SHP77 (cell line): Measurements from ENCODE around the gene GPR137B.

Experiments used
- DNase-seq, 2 experiments: peaks; one replicate each; lab custom pipeline; 2025; lab: John Stamatoyannopoulos, UW

GPR137B gene

DNA sequence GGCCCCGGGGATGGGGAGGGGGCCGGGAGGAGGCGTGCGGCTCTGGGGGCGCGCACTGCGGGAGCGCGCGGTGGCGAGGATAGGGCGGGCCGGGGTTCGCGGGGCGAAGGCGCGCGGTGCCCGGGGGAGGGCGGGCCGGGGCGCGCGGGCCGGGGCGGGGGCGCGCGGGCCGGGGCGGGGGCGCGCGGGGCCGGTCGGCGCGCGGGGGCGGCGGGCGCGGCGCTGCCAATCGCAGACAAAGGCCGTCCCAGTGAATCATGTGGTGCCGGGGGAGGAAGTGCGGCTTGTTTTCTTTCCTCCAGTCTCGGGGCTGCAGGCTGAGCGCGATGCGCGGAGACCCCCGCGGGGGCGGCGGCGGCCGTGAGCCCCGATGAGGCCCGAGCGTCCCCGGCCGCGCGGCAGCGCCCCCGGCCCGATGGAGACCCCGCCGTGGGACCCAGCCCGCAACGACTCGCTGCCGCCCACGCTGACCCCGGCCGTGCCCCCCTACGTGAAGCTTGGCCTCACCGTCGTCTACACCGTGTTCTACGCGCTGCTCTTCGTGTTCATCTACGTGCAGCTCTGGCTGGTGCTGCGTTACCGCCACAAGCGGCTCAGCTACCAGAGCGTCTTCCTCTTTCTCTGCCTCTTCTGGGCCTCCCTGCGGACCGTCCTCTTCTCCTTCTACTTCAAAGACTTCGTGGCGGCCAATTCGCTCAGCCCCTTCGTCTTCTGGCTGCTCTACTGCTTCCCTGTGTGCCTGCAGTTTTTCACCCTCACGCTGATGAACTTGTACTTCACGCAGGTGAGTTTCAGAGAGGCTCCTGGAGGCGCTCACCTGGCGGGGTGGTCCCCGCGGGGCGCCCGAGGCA is at the start of gene GPR137B:
TSS of gene GPR137B (plus strand) at position 287 of the 851 bp plus-strand sequence. CDS start at position 371, 84 bp downstream.
- DNase-seq: peak in 1 of 2 experiments; percentile 15

- no peak for DNase-seq
These were observed 49.4 kb upstream of the GPR137B start for GRCh38 chr1:236092899-236093298.

DNA sequence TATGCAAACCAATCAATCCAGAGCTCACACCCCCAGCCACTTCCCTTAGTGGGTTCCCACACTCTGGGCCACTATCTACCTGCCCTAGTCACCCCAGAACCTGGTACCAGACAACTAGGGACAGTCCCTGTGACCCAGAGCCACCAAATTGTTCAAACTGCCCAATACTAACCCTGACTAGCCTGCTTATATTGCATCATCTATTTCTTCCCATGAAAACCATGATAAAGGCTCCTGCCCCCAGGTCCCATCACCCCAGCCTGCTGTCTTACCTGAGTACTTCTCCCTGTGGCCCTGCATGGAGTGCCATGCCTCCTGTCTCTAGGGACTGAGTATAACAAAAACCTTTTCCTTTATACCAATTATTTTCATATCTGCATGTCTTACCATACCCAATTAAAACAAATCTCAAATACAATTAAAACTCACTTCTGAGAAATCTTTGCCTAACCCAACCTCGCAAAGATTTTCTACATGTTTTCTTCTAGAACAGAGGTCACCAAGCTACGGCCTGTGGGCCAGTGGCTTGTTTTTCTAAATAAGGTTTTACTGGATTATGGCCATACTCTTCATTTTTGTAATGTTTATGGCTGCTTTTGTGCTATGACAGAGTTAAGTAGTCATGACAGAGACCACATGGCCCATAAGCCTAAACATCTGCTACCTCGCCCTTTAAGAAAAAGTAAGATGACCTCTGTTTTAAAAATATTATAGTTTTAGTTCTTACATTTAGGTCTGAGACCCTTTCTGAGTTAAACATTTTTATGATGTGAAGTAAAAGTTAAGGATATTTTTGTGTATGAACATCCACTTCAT is 46.4 kb upstream of the GPR137B start:
- DNase-seq: no peak

DNA sequence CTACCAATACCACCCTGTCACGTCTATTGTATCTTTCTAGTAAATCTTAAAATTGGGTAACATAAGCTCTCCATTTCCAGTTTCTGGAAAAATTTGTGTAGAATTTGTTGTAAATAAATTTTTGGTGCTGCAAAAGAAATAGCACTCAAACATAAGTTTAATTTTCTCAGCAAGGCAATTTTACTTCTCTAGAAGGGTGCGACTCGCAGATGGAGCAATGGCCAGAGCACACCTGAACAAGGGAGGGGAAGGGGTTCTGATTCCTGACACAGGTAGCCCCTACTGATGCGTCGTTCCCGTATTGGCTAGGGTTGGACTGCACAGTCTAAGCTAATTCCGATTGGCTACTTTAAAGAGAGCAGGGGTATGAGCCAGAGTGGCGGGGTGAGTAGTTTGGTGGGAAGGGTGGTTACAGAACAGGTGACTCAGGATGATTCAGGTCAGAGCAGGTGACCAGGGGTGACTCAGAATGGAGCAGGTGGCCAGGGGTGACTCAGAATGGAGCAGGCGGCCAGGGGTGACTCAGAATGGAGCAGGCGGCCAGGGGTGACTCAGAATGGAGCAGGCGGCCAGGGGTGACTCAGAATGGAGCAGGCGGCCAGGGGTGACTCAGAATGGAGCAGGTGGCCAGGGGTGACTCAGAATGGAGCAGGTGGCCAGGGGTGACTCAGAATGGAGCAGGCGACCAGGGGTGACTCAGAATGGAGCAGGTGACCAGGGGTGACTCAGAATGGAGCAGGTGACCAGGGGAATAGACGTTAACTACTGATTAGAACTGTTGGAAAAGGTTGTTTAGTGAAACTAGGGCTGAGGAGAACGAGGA is 45.5 kb upstream of the GPR137B start:
- peak; percentile 14 to 59 for DNase-seq

DNA sequence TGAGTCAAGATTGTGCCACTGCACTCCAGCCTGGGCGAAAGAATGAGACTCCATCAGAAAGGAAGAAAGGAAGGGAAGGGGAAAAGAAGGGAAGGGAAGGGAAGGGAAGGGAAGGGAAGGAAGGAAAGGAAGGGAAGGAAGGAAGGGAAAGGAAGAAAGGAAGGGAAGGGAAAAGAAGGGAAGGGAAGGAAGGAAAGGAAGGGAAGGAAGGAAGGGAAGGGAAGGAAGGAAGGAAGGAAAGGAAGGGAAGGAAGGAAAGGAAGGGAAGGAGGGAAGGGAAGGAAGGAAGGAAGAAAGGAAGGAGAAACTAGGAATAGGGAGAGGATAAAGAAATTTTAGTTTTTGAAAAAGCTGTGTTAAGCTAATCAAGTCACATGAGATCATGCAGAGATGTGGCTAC is 44.1 kb upstream of the GPR137B start:
- no peak for DNase-seq

- DNase-seq: no peak
These were observed 42.9 kb upstream of the GPR137B start for GRCh38 chr1:236099355-236099974.

DNA sequence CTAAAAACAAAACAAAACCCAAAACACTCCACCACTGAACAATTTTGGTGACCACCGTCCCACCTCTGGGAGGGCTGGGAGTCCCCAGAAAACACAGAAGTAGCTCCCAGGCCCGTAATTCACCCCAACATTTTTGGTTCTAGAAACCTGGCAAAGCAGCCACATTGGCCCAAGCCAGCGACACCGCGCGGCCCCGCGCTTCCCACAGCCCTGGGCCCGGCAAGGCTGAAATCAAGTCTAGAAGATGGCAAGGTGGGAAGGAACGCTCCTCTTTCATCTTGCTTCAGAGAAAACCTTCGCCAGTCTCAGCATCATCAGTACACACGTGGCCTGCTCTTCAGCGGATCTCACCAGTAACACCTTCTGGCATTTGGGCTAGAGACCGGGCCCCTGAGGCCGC is 41.5 kb upstream of the GPR137B start:
- no peak for DNase-seq

DNA sequence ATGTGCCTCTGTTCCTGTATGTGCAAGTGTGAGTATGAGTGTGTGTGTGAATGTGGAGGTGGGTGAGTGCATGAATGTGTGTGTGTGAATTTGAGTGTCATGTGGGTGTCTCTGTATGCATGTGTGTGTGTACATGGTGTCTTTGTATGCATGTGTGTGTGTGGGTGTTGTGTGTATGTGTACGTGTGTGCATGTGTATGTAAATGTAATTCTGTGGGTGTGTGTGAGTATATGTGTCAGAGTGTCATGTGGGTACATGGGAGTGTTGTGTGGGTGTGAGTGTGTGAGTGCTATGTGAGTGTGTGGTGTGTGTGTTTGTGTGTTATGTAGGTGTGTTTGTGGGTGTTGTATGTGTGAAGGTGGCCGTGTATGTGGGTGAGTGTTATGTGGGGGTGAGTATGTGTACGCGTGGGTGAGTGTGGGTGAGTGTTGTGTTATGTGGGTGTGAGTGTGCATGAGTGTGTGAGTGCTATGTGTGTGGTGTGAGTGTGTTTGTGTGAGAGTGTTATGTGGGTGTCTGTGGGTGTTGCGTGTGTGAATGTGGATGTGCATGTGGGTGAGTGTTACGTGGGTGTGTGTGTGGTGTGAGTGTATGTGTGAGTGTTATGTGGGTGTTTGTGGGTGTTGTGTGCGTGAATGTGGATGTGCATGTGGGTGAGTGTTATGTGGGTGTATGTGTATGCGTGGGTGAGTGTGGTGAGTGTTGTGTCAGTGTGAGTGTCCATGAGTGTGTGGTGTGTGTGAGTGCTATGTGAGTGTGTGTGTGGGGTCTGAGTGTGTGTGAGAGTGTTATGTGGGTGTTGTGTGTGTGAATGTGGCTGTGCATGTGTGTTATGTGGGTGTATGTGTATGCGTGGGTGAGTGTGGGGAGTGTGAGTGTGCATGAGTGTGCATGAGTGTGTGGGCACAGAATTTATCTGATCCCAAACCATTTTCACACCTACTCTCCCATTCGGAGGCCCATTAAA is 40.8 kb upstream of the GPR137B start:
- no peak for DNase-seq

GRCh38 chr1:236102611-236103010 is 39.7 kb upstream of the GPR137B start:
- DNase-seq: no peak

- DNase-seq: peak; percentile 7 to 27
These were observed 39.3 kb upstream of the GPR137B start for GRCh38 chr1:236103059-236103458.

DNA sequence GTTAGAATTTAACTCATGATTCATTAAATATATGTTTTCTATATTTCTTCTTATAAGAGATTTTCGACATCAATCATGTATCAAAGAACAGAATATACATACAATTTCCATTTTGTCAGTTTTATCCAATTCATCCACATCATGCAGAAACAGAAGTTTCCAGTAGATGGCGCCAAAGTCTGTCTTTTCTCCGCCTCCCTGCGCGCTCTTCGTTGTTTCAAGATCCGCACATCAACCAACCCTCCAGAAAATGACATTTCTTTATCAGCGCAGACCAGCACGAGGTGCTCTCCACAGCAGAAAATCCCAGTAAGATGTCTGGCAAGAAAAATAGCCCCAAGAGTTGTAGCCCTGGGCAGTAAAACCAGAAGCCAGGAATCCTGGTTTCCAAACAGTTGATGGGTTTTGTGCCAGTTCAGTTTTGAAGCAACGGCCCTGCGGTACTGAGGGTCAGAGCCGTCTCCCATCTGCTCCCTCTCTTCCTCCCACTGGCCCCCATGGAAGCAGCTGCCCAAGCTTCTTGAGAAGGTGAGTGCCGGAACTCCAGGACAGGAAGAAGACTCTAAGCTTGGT is 38.6 kb upstream of the GPR137B start:
- DNase-seq: peak; percentile 48 to 56

DNA sequence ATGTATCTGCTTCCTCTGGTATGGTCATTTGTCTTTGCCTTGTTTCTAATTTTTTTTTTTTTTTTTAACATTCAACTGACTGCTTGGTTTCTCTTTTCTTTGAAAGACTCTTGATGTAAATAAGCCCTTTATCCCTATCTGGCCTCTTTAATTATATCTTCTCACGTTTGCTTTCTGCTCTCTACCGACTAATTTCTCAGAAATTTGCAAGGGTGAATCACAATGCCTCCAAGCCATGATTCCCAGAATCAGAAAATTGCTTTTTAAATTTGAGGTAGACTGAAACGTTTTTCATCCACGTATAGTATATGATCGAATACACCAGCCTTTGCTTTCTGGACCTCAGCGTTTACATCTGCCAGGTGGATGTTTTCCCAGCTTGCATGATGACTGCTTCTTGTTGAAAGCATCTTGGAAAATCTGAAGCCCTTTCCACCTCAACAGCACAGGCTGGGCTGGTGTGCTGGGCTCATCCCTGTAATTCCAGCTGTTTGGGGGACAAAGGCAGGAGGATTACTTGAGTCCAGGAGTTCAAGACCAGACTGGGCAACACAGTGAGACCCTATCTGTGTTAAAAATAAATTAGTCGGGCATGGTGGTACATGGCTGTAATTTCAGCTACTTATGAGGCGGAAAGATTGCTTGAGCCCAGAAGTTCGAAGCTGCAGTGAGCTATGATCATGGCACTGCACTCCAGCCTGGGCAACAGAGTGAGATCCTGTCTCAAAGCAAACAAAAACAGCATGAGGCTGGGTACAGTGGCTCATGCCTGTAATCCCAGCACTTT is 35.0 kb upstream of the GPR137B start:
- no peak for DNase-seq

DNA sequence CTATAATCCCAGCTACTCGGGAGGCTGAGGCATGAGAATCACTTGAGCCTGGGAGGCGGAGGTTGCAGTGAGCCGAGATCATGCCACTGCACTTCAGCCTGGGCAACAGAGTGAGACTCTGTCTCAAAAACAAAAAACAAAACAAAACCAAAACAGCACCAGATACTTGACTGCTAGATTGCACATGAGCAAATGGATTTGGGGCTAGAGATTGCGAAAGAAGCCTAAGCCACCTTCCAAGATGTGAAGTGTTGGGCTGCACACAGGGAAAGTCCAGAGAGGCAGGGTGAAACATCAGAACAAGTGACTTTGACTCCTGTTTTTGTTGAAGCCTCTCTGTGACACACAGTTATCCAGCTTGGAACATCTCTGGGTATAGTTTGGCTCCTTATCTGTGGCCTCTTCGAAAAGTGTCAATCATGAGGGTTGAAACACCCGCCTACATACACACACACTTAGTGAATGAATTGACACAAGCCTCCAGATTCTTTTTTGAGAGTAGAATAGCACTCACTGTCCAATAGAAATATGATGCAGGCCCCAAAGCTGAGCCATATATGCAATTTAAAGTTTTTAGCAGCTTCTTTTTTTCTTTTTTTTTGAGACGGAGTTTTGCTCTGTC is 34.2 kb upstream of the GPR137B start:
- DNase-seq: no peak

GRCh38 chr1:236110137-236110536 is 32.2 kb upstream of the GPR137B start:
- no peak for DNase-seq

GRCh38 chr1:236111527-236112331 is 30.6 kb upstream of the GPR137B start:
- DNase-seq: no peak

DNA sequence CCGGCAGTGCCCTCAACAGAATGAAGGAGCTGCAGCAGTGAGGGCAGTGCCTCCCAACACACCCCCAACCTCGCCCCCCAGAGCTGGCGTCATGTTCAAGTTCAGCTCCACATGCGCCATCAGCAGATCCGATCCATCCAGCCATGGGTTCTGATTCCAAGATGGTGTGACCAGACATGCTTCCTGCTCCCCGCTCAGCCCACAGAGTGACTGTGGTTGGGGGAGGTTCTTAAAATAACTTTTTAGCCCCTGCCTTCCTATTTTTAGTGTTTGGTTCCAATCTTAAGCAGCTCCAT is 30.1 kb upstream of the GPR137B start:
- DNase-seq: no peak

DNA sequence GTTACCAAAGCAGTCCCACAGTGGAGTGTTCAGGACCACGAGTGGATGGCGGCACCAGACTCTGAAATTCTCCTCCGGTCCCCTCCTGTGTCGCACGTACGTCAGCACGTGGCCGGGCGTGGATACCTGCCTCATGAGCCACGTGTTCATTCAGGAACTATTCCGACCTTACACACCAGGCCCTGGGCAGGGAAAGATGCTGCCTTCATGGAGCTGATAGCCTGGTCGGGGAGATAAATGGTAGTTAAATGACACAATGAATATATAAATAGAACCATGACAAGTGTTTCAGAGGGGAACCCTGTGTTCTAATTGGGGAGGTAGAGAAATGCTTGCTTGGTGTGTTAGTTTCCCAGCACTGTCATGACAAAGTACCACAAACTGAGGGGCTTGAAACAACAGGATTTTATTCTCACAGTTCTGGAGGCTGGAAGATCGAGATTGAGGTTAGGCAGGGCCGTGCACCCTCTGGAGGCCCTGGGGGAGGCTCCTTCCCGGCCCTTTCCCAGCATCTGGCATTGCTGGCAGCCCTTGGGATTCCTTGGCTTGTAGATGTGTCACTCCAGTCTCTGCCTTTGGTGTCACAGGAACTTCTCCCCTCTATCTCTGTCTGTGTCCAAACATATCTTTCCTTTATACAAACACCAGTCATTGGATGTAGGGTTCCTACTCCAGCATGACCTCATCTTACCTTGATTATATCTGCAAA is 28.9 kb upstream of the GPR137B start:
- DNase-seq: no peak
